Measurements from ENCODE around the gene USH1C. TPM values are rescaled to one million over a fixed set of nuclear protein-coding genes. Genes with fewer than 3 reads are reported as not detected.

The USH1C gene
- total and polyA plus RNA-seq, 10 donors, result 0.12 TPM; not detected in 9

GRCh38 chr11:17570034-17570433 lies 25.8 kb upstream of the USH1C start:
- no peaks in the 10 kb centered on the region for H3K9me3 ChIP-seq
- TF ChIP-seq CTCF (IDR thresholded peaks at IDR 0.05 in 8 of 11, conservative IDR thresholded peaks at IDR 0.05 in 3 of 11), result no peak
- TF ChIP-seq POLR2AphosphoS5 (IDR thresholded peaks at IDR 0.05), result no peak
- TF ChIP-seq POLR2A (IDR thresholded peaks at IDR 0.05), result no peak
- H3K4me1 ChIP-seq, result no peaks in the 10 kb centered on the region
- H3K36me3 ChIP-seq, result no peaks in the 10 kb centered on the region
- intact Hi-C loops (cut with DNase I; ENCODE audit: low total_unique reads), result no loop called here
- no peak for DNase-seq
- WGBS, 5 donors, result 80 to 88% (median 85%) methylated on average over 12 to 23 of the region's 23 CpGs
- H3K27me3 ChIP-seq (replicated peaks in 1 of 7), result no peaks in the 10 kb centered on the region
- H3K4me3 ChIP-seq, result no peak overlapping the region
- H3K27ac ChIP-seq, result no peak overlapping the region

DNA sequence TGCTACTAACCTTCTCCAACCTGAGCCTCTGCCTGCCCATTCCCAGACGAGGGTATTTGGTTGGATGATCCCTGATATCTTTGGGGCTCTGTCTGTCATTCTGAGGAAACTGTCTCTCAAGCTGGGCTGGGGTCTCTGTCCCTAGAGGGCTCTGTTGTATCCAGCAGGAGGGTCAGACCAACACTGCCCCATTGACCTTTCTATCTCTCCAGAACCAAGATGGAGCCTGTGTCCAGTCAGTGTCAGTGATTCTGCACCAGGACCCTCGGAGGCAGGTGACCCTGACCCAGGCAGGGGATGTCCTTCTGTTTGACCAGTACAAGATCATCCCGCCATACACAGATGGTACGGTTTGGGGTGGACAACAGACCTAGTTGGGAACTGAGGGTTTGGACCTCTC lies 24.7 kb upstream of the USH1C start:
- 75 to 94% (median 79%) methylated on average over 4 of the region's 4 CpGs for WGBS, 5 donors
- Histone ChIP-seq H3K4me1 (no peaks in the 10 kb centered on the region), H3K9me3 (no peaks in the 10 kb centered on the region), H3K27me3 (replicated peaks in 1 of 7) (no peaks in the 10 kb centered on the region), H3K36me3 (no peaks in the 10 kb centered on the region), H3K4me3 (no peak overlapping the region), H3K27ac (no peak overlapping the region)
- DNase-seq, result no peak
- intact Hi-C loops (cut with DNase I; ENCODE audit: low total_unique reads), result no loop called here
- TF ChIP-seq POLR2AphosphoS5 (IDR thresholded peaks at IDR 0.05), result no peak
- no peak for TF ChIP-seq POLR2A (IDR thresholded peaks at IDR 0.05)
- no peak for TF ChIP-seq CTCF (IDR thresholded peaks at IDR 0.05 in 8 of 11, conservative IDR thresholded peaks at IDR 0.05 in 3 of 11)

GRCh38 chr11:17564687-17565042 lies 20.4 kb upstream of the USH1C start:
- no peak for DNase-seq
- Histone ChIP-seq H3K36me3 (no peaks in the 10 kb centered on the region), H3K4me1 (no peaks in the 10 kb centered on the region), H3K27me3 (replicated peaks in 1 of 7) (no peaks in the 10 kb centered on the region), H3K27ac (no peak overlapping the region), H3K4me3 (no peak overlapping the region), H3K9me3 (no peaks in the 10 kb centered on the region)
- WGBS, 5 donors, result 52 to 63% (median 58%) methylated on average over 2 of the region's 2 CpGs
- TF ChIP-seq POLR2A (IDR thresholded peaks at IDR 0.05) (no peak), CTCF (IDR thresholded peaks at IDR 0.05 in 8 of 11, conservative IDR thresholded peaks at IDR 0.05 in 3 of 11) (no peak), POLR2AphosphoS5 (IDR thresholded peaks at IDR 0.05) (no peak)
- intact Hi-C loops (cut with DNase I; ENCODE audit: low total_unique reads), result no loop called here

GRCh38 chr11:17563961-17564686 lies 19.9 kb upstream of the USH1C start:
- H3K36me3 ChIP-seq, result no peaks in the 10 kb centered on the region
- 78 to 88% (median 85%) methylated on average over 4 of the region's 4 CpGs for WGBS, 5 donors
- no peak overlapping the region for H3K27ac ChIP-seq
- no peak for DNase-seq
- H3K4me3 ChIP-seq, result no peak overlapping the region
- H3K9me3 ChIP-seq, result no peaks in the 10 kb centered on the region
- no peak for TF ChIP-seq CTCF (IDR thresholded peaks at IDR 0.05 in 8 of 11, conservative IDR thresholded peaks at IDR 0.05 in 3 of 11)
- TF ChIP-seq POLR2A (IDR thresholded peaks at IDR 0.05), result no peak
- TF ChIP-seq POLR2AphosphoS5 (IDR thresholded peaks at IDR 0.05), result no peak
- H3K4me1 ChIP-seq, result no peaks in the 10 kb centered on the region
- peaks cover 0 to 4% (median 0%) of the 10 kb centered on the region in 7 donors for H3K27me3 ChIP-seq (replicated peaks in 1 of 7)
- intact Hi-C loops (cut with DNase I; ENCODE audit: low total_unique reads), result no loop called here

All from spleen (tissue), 11 donors.